Stimulated activated effector memory CD8-positive, alpha-beta T cell treated with anti-CD3 and anti-CD28 coated beads, Interleukin-12 subunit alpha, Interleukin-12 subunit beta, amount 100 ng/mL, for 72 hours (primary cell): ENCODE results near the gene ST7.
A peak's percentile ranks its signal among the peaks of the same experiment; 100 is the strongest.

ENCODE experiments used
- ATAC-seq: fragments of 150-1000 bp; cut with Tn5 transposase; 2 replicates; pipeline ENCODE4 v1.10.0; 2021
- DNase-seq, 2 donors: peaks; one replicate each; pipeline ENCODE4 v3.0.0; 2021 to 2022; ENCODE audit warnings: low spot score in 2 of 2
- H3K27ac Mint-ChIP-seq: one replicate; pipeline ENCODE4 v1.8.0; 2022; ENCODE audit warnings: mild to moderate bottlenecking, mixed read lengths
- H3K36me3 Mint-ChIP-seq: one replicate; pipeline ENCODE4 v1.8.0; 2022; ENCODE audit warnings: mild to moderate bottlenecking, mixed read lengths
- H3K4me1 Mint-ChIP-seq: one replicate; pipeline ENCODE4 v1.8.0; 2022; ENCODE audit warnings: mixed read lengths
- H3K4me3 Mint-ChIP-seq: one replicate; pipeline ENCODE4 v1.8.0; 2022; ENCODE audit warnings: mild to moderate bottlenecking, mixed read lengths
- H3K9me3 Mint-ChIP-seq: one replicate; pipeline ENCODE4 v1.8.0; 2022; ENCODE audit warnings: mixed read lengths

Gene ST7

GRCh38 chr7:117133125-117133524 lies 179.8 kb downstream of the ST7 start:
- no peak overlapping the region for H3K27ac Mint-ChIP-seq
- no peak overlapping the region for H3K4me3 Mint-ChIP-seq
- no peaks in the 10 kb centered on the region for H3K9me3 Mint-ChIP-seq
- H3K4me1 Mint-ChIP-seq, result peaks cover 25% of the 10 kb centered on the region
- ATAC-seq (no peak), DNase-seq (no peak)
- peaks cover 32% of the 10 kb centered on the region for H3K36me3 Mint-ChIP-seq

- Mint-ChIP-seq H3K9me3 (no peaks in the 10 kb centered on the region), H3K36me3 (peaks cover 34% of the 10 kb centered on the region), H3K4me1 (peaks cover 25% of the 10 kb centered on the region), H3K27ac (peak overlapping the region; percentile 53), H3K4me3 (no peak overlapping the region)
- no peak for DNase-seq
- no peak for ATAC-seq
Observed at GRCh38 chr7:117134411-117134810, 181.1 kb downstream of the ST7 start.

GRCh38 chr7:117134889-117135552 lies 181.7 kb downstream of the ST7 start:
- Mint-ChIP-seq H3K36me3 (peaks cover 34% of the 10 kb centered on the region), H3K27ac (peak overlapping the region; percentile 53), H3K4me3 (no peak overlapping the region), H3K9me3 (no peaks in the 10 kb centered on the region), H3K4me1 (peaks cover 25% of the 10 kb centered on the region)
- no peak for DNase-seq
- ATAC-seq, result peak; percentile 37

GRCh38 chr7:117135553-117135891 lies 182.2 kb downstream of the ST7 start:
- Mint-ChIP-seq H3K27ac (no peak overlapping the region), H3K9me3 (no peaks in the 10 kb centered on the region), H3K36me3 (peaks cover 34% of the 10 kb centered on the region), H3K4me3 (no peak overlapping the region), H3K4me1 (peaks cover 25% of the 10 kb centered on the region)
- ATAC-seq, result no peak
- DNase-seq, result no peak

GRCh38 chr7:117137868-117138267 lies 184.6 kb downstream of the ST7 start:
- Mint-ChIP-seq H3K9me3 (no peaks in the 10 kb centered on the region), H3K36me3 (peaks cover 26% of the 10 kb centered on the region), H3K27ac (no peak overlapping the region), H3K4me3 (no peak overlapping the region), H3K4me1 (peaks cover 25% of the 10 kb centered on the region)
- DNase-seq, result no peak
- no peak for ATAC-seq

GRCh38 chr7:117138495-117138894 lies 185.2 kb downstream of the ST7 start:
- H3K27ac Mint-ChIP-seq, result no peak overlapping the region
- H3K9me3 Mint-ChIP-seq, result no peaks in the 10 kb centered on the region
- no peak for ATAC-seq
- H3K36me3 Mint-ChIP-seq, result peaks cover 21% of the 10 kb centered on the region
- H3K4me1 Mint-ChIP-seq, result peaks cover 19% of the 10 kb centered on the region
- DNase-seq, result no peak
- H3K4me3 Mint-ChIP-seq, result no peak overlapping the region

- DNase-seq (no peak), ATAC-seq (no peak)
- Mint-ChIP-seq H3K4me3 (no peak overlapping the region), H3K4me1 (peaks cover 14% of the 10 kb centered on the region), H3K9me3 (no peaks in the 10 kb centered on the region), H3K27ac (no peak overlapping the region), H3K36me3 (peaks cover 16% of the 10 kb centered on the region)
Observed at GRCh38 chr7:117138981-117139380, 185.7 kb downstream of the ST7 start.

- no peak for ATAC-seq
- Mint-ChIP-seq H3K27ac (no peak overlapping the region), H3K36me3 (peaks cover 11% of the 10 kb centered on the region), H3K4me3 (no peak overlapping the region), H3K4me1 (peaks cover 9% of the 10 kb centered on the region), H3K9me3 (no peaks in the 10 kb centered on the region)
- DNase-seq, result no peak
Observed at GRCh38 chr7:117139397-117139984, 186.2 kb downstream of the ST7 start.

- Mint-ChIP-seq H3K4me1 (no peaks in the 10 kb centered on the region), H3K9me3 (no peaks in the 10 kb centered on the region), H3K27ac (no peak overlapping the region), H3K36me3 (peaks cover 11% of the 10 kb centered on the region), H3K4me3 (no peak overlapping the region)
- ATAC-seq (no peak), DNase-seq (no peak)
Observed at GRCh38 chr7:117140921-117141320, 187.6 kb downstream of the ST7 start.

- H3K9me3 Mint-ChIP-seq, result no peaks in the 10 kb centered on the region
- no peak overlapping the region for H3K27ac Mint-ChIP-seq
- DNase-seq (no peak), ATAC-seq (no peak)
- no peaks in the 10 kb centered on the region for H3K4me1 Mint-ChIP-seq
- no peak overlapping the region for H3K4me3 Mint-ChIP-seq
- peaks cover 3% of the 10 kb centered on the region for H3K36me3 Mint-ChIP-seq
Observed at GRCh38 chr7:117143066-117143465, 189.8 kb downstream of the ST7 start.

GRCh38 chr7:117143580-117143979 lies 190.3 kb downstream of the ST7 start:
- no peak overlapping the region for H3K27ac Mint-ChIP-seq
- no peak for ATAC-seq
- no peaks in the 10 kb centered on the region for H3K9me3 Mint-ChIP-seq
- no peak overlapping the region for H3K4me3 Mint-ChIP-seq
- H3K36me3 Mint-ChIP-seq, result no peaks in the 10 kb centered on the region
- H3K4me1 Mint-ChIP-seq, result no peaks in the 10 kb centered on the region
- DNase-seq, result no peak

- no peaks in the 10 kb centered on the region for H3K36me3 Mint-ChIP-seq
- H3K4me3 Mint-ChIP-seq, result no peak overlapping the region
- H3K9me3 Mint-ChIP-seq, result no peaks in the 10 kb centered on the region
- ATAC-seq (no peak), DNase-seq (no peak)
- peaks cover 2% of the 10 kb centered on the region for H3K4me1 Mint-ChIP-seq
- H3K27ac Mint-ChIP-seq, result no peak overlapping the region
Observed at GRCh38 chr7:117145333-117145732, 192.0 kb downstream of the ST7 start.

GRCh38 chr7:117146059-117146458 lies 192.8 kb downstream of the ST7 start:
- Mint-ChIP-seq H3K4me1 (peaks cover 6% of the 10 kb centered on the region), H3K9me3 (no peaks in the 10 kb centered on the region), H3K4me3 (no peak overlapping the region), H3K36me3 (no peaks in the 10 kb centered on the region), H3K27ac (no peak overlapping the region)
- DNase-seq (no peak), ATAC-seq (no peak)

- Mint-ChIP-seq H3K4me3 (no peak overlapping the region), H3K27ac (no peak overlapping the region), H3K36me3 (no peaks in the 10 kb centered on the region), H3K9me3 (no peaks in the 10 kb centered on the region), H3K4me1 (peaks cover 6% of the 10 kb centered on the region)
- DNase-seq (no peak), ATAC-seq (no peak)
Observed at GRCh38 chr7:117146511-117146910, 193.2 kb downstream of the ST7 start.

GRCh38 chr7:117148971-117149370 lies 195.7 kb downstream of the ST7 start:
- Mint-ChIP-seq H3K9me3 (no peaks in the 10 kb centered on the region), H3K27ac (no peak overlapping the region)
- ATAC-seq, result no peak

GRCh38 chr7:117149692-117150091 lies 196.4 kb downstream of the ST7 start:
- Mint-ChIP-seq H3K27ac (no peak overlapping the region), H3K36me3 (no peaks in the 10 kb centered on the region), H3K4me1 (peaks cover 6% of the 10 kb centered on the region), H3K9me3 (no peaks in the 10 kb centered on the region), H3K4me3 (no peak overlapping the region)
- DNase-seq (no peak), ATAC-seq (no peak)

More at GRCh38 chr7:117148971-117149370, 195.7 kb downstream of the ST7 start:
- H3K4me3 Mint-ChIP-seq, result no peak overlapping the region
- no peaks in the 10 kb centered on the region for H3K36me3 Mint-ChIP-seq
- H3K4me1 Mint-ChIP-seq, result peaks cover 6% of the 10 kb centered on the region
- DNase-seq, result no peak
